NCI-H187 treated with DMSO at 0.1 percent for 48 hours (cell line): ENCODE measurements around the gene UBE2E1.

Experiments used
- DNase-seq: peaks from one replicate; lab custom pipeline; 2025; lab: John Stamatoyannopoulos, UW

Gene UBE2E1

GRCh38 chr3:23805633-23806533, at the start of gene UBE2E1:
Gene UBE2E1, plus strand, starts transcription at chr3:23805955. Its CDS starts 1,315 bp downstream, at chr3:23807270.
- no peak for DNase-seq

- no peak for DNase-seq
Measured at GRCh38 chr3:23756206-23756840, 49.4 kb upstream of the UBE2E1 start.

- DNase-seq, result no peak
Measured at GRCh38 chr3:23758253-23758838, 47.4 kb upstream of the UBE2E1 start.

- DNase-seq, result no peak
Measured at GRCh38 chr3:23760325-23760724, 45.4 kb upstream of the UBE2E1 start.

- no peak for DNase-seq
Measured at GRCh38 chr3:23760871-23761373, 44.8 kb upstream of the UBE2E1 start.

GRCh38 chr3:23761440-23761896, 44.3 kb upstream of the UBE2E1 start:
- no peak for DNase-seq

GRCh38 chr3:23762214-23762613, 43.5 kb upstream of the UBE2E1 start:
- no peak for DNase-seq

GRCh38 chr3:23762759-23763477, 42.8 kb upstream of the UBE2E1 start:
- DNase-seq, result no peak

- DNase-seq, result no peak
Measured at GRCh38 chr3:23764407-23764806, 41.3 kb upstream of the UBE2E1 start.

- DNase-seq, result no peak
Measured at GRCh38 chr3:23767546-23767945, 38.2 kb upstream of the UBE2E1 start.

- DNase-seq, result no peak
Measured at GRCh38 chr3:23775254-23775909, 30.4 kb upstream of the UBE2E1 start.

- DNase-seq, result no peak
Measured at GRCh38 chr3:23776352-23776891, 29.3 kb upstream of the UBE2E1 start.

GRCh38 chr3:23778446-23778845, 27.3 kb upstream of the UBE2E1 start:
- no peak for DNase-seq

- DNase-seq, result no peak
Measured at GRCh38 chr3:23779841-23780240, 25.9 kb upstream of the UBE2E1 start.

GRCh38 chr3:23781051-23781450, 24.7 kb upstream of the UBE2E1 start:
- no peak for DNase-seq

GRCh38 chr3:23781871-23782270, 23.9 kb upstream of the UBE2E1 start:
- DNase-seq, result no peak

- DNase-seq, result no peak
Measured at GRCh38 chr3:23785097-23785645, 20.6 kb upstream of the UBE2E1 start.

- DNase-seq, result no peak
Measured at GRCh38 chr3:23785882-23786281, 19.9 kb upstream of the UBE2E1 start.

- no peak for DNase-seq
Measured at GRCh38 chr3:23791678-23792077, 14.1 kb upstream of the UBE2E1 start.

- DNase-seq, result no peak
Measured at GRCh38 chr3:23793528-23794134, 12.1 kb upstream of the UBE2E1 start.
